Fibroblast of the conjunctiva (primary cell): ENCODE results near the gene TAF1B.
A peak's percentile ranks its signal among the peaks of the same experiment; 100 is the strongest.

ENCODE experiments used
- DNase-seq: peaks from one replicate; pipeline ENCODE4 v3.0.0-alpha.2; 2010; ENCODE audit warnings: low read depth

The TAF1B gene

GRCh38 chr2:9843229-9844035 lies at the start of gene TAF1B:
Gene TAF1B (plus strand): TSS chr2:9843474. CDS start chr2:9843542, 68 bp downstream.
- DNase-seq, result peak; percentile 84

GRCh38 chr2:9793918-9794717 lies 49.2 kb upstream of the TAF1B start:
- DNase-seq, result no peak

- DNase-seq, result no peak
Observed at GRCh38 chr2:9795071-9795470, 48.2 kb upstream of the TAF1B start.

GRCh38 chr2:9796056-9797010 lies 46.9 kb upstream of the TAF1B start:
- no peak for DNase-seq

- DNase-seq, result no peak
Observed at GRCh38 chr2:9797086-9797485, 46.2 kb upstream of the TAF1B start.

- DNase-seq, result no peak
Observed at GRCh38 chr2:9797681-9798556, 45.4 kb upstream of the TAF1B start.

GRCh38 chr2:9799011-9799596 lies 44.2 kb upstream of the TAF1B start:
- no peak for DNase-seq

GRCh38 chr2:9799729-9800632 lies 43.3 kb upstream of the TAF1B start:
- peak; percentile 67 for DNase-seq

- DNase-seq, result no peak
Observed at GRCh38 chr2:9800639-9800974, 42.7 kb upstream of the TAF1B start.

GRCh38 chr2:9800975-9801726 lies 42.1 kb upstream of the TAF1B start:
- DNase-seq, result no peak

GRCh38 chr2:9802576-9802993 lies 40.7 kb upstream of the TAF1B start:
- no peak for DNase-seq

- DNase-seq, result no peak
Observed at GRCh38 chr2:9803023-9803805, 40.1 kb upstream of the TAF1B start.

- DNase-seq, result peak; percentile 64
Observed at GRCh38 chr2:9805435-9806297, 37.6 kb upstream of the TAF1B start.

- no peak for DNase-seq
Observed at GRCh38 chr2:9806298-9806610, 37.0 kb upstream of the TAF1B start.

GRCh38 chr2:9806656-9807055 lies 36.6 kb upstream of the TAF1B start:
- DNase-seq, result no peak

- DNase-seq, result no peak
Observed at GRCh38 chr2:9807056-9807455, 36.2 kb upstream of the TAF1B start.

- no peak for DNase-seq
Observed at GRCh38 chr2:9807555-9808305, 35.5 kb upstream of the TAF1B start.
